ENCODE measurements around the gene PIEZO1. TPM values are rescaled to one million over a fixed set of nuclear protein-coding genes. Genes with fewer than 3 reads are reported as not detected.
A peak's percentile ranks its signal among the peaks of the same experiment; 100 is the strongest.

Gene PIEZO1
- polyA plus RNA-seq, 2 of the 4 experiments (the other 2 are of a cell fraction) = 26.1 to 84.7 TPM

DNA sequence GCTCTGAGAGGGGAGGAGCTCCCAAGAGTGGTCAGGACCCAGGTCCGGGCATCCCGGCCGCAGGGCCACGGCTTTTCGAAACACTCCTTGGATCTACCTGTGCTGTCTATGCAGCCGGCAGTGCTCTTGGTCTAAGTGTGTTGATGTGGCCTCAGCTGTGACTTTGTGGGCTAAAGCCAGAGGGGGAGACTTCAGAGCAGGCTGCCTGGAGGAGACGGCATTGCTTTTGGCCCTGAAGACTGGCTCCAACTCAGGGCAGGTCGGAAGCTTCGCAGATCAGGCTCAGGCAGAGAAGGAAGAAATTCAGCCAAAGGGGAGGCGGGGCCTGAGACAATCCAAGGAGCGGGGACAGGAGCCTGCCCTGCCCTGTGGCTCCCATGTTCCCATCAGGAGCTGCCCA is 31.4 kb downstream of the PIEZO1 start:
- Histone ChIP-seq H3K4me1 (no peaks in the 10 kb centered on the region), H3K4me2 (no peak overlapping the region), H3K9me3 (no peaks in the 10 kb centered on the region), H3K4me3 (no peak overlapping the region), H3K27ac (no peak overlapping the region)
- 94% methylated on average over 11 of the region's 11 CpGs for WGBS (ENCODE audit: missing lambda C conversion rate)
- FAIRE-seq (no peak), ATAC-seq (peak in 1 of 2 experiments; percentile 25; a peak in 3 of 6 replicates), DNase-seq (ENCODE audit: low read depth in 1 of 2, low spot score in 1 of 2) (no peak)
- CTCF ChIA-PET = interaction anchor here (0.8 to 31.8 kb wide), 4 partner anchors 11 to 193 kb away, joined by 3 to 596 read pairs (median 4); no protein-coding TSS in a partner anchor
- TF ChIP-seq NR3C1 (IDR thresholded peaks at IDR 0.05) (no peak), ZFP36 (IDR thresholded peaks at IDR 0.05; ENCODE audit: borderline replicate concordance, partially characterized antibody) (peak; percentile 65)
- POLR2A ChIA-PET = no interaction called here

DNA sequence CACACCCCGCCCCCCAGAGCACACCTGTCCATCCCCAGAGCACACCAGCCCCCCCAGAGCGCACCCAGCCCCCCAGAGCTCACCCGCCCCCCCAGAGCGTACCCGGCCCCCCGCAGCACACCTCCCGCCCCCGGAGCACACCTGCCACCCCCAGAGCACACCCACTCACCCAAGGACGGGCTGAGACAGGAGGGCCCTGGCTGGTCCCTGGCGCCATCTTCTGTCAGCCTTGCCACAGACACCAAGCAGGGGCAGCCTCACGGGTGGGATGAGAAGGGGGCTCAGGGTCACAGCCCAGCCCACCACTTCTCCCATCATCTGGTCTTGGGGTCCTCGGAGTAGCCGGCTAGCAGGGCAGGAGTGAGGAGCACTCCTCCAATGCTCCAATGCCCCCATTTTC is 31.8 kb downstream of the PIEZO1 start:
- H3K9me3 ChIP-seq = no peaks in the 10 kb centered on the region
- FAIRE-seq = no peak
- H3K4me2 ChIP-seq = no peak overlapping the region
- H3K4me1 ChIP-seq = no peaks in the 10 kb centered on the region
- 100% methylated on average over 2 of the region's 13 CpGs for WGBS (ENCODE audit: missing lambda C conversion rate)
- DNase-seq (ENCODE audit: low read depth in 1 of 2, low spot score in 1 of 2) = no peak
- no peak overlapping the region for H3K4me3 ChIP-seq
- ChIA-PET POLR2A (no interaction called here), CTCF (interaction anchor here (0.8 to 31.8 kb wide), 3 partner anchors 11 to 192 kb away, joined by 3 to 596 read pairs (median 3); no protein-coding TSS in a partner anchor)
- H3K27ac ChIP-seq = no peak overlapping the region
- ATAC-seq = no peak
- no peak for TF ChIP-seq MAZ (IDR thresholded peaks at IDR 0.05; ENCODE audit: borderline replicate concordance, low read depth, low read length)
- TF ChIP-seq JUN (IDR thresholded peaks at IDR 0.05) = no peak
- no peak for TF ChIP-seq BHLHE40 (IDR thresholded peaks at IDR 0.05; ENCODE audit: low read depth, low read length)
- no peak for TF ChIP-seq EP300 (IDR thresholded peaks at IDR 0.05)
- no peak for TF ChIP-seq ESRRA (IDR thresholded peaks at IDR 0.05; ENCODE audit: borderline replicate concordance, low read length)
- TF ChIP-seq, protein P1, sequence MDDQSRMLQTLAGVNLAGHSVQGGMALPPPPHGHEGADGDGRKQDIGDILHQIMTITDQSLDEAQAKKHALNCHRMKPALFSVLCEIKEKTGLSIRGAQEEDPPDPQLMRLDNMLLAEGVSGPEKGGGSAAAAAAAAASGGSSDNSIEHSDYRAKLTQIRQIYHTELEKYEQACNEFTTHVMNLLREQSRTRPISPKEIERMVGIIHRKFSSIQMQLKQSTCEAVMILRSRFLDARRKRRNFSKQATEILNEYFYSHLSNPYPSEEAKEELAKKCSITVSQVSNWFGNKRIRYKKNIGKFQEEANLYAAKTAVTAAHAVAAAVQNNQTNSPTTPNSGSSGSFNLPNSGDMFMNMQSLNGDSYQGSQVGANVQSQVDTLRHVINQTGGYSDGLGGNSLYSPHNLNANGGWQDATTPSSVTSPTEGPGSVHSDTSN (IDR thresholded peaks at IDR 0.05) = no peak
- TF ChIP-seq, protein P2, sequence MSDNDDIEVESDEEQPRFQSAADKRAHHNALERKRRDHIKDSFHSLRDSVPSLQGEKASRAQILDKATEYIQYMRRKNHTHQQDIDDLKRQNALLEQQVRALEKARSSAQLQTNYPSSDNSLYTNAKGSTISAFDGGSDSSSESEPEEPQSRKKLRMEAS (IDR thresholded peaks at IDR 0.05) = no peak
- no peak for TF ChIP-seq HOXA7 (CRISPR knock-in tag; IDR thresholded peaks at IDR 0.05)
- no peak for TF ChIP-seq MAFK (IDR thresholded peaks at IDR 0.05; ENCODE audit: partially characterized antibody)
- no peak for TF ChIP-seq FOSL2 (IDR thresholded peaks at IDR 0.05)
- no peak for TF ChIP-seq FOSL2 (CRISPR knock-in tag; IDR thresholded peaks at IDR 0.05)
- TF ChIP-seq PHF8 (IDR thresholded peaks at IDR 0.05; ENCODE audit: borderline replicate concordance, low read depth) = no peak
- TF ChIP-seq NPAS2 (CRISPR knock-in tag; IDR thresholded peaks at IDR 0.05; ENCODE audit: borderline replicate concordance) = no peak
- TF ChIP-seq, protein P3, sequence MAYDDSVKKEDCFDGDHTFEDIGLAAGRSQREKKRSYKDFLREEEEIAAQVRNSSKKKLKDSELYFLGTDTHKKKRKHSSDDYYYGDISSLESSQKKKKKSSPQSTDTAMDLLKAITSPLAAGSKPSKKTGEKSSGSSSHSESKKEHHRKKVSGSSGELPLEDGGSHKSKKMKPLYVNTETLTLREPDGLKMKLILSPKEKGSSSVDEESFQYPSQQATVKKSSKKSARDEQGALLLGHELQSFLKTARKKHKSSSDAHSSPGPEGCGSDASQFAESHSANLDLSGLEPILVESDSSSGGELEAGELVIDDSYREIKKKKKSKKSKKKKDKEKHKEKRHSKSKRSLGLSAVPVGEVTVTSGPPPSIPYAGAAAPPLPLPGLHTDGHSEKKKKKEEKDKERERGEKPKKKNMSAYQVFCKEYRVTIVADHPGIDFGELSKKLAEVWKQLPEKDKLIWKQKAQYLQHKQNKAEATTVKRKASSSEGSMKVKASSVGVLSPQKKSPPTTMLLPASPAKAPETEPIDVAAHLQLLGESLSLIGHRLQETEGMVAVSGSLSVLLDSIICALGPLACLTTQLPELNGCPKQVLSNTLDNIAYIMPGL (CRISPR knock-in tag; IDR thresholded peaks at IDR 0.05; ENCODE audit: borderline replicate concordance) = no peak
- TF ChIP-seq, protein P4, sequence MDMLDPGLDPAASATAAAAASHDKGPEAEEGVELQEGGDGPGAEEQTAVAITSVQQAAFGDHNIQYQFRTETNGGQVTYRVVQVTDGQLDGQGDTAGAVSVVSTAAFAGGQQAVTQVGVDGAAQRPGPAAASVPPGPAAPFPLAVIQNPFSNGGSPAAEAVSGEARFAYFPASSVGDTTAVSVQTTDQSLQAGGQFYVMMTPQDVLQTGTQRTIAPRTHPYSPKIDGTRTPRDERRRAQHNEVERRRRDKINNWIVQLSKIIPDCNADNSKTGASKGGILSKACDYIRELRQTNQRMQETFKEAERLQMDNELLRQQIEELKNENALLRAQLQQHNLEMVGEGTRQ (IDR thresholded peaks at IDR 0.05) = no peak
- TF ChIP-seq RAD21 (conservative IDR thresholded peaks at IDR 0.05 in 1 of 2, IDR thresholded peaks at IDR 0.05 in 1 of 2) = no peak
- no peak for TF ChIP-seq NR3C1 (IDR thresholded peaks at IDR 0.05)
- TF ChIP-seq FOSB (CRISPR knock-in tag; IDR thresholded peaks at IDR 0.05) = no peak

DNA sequence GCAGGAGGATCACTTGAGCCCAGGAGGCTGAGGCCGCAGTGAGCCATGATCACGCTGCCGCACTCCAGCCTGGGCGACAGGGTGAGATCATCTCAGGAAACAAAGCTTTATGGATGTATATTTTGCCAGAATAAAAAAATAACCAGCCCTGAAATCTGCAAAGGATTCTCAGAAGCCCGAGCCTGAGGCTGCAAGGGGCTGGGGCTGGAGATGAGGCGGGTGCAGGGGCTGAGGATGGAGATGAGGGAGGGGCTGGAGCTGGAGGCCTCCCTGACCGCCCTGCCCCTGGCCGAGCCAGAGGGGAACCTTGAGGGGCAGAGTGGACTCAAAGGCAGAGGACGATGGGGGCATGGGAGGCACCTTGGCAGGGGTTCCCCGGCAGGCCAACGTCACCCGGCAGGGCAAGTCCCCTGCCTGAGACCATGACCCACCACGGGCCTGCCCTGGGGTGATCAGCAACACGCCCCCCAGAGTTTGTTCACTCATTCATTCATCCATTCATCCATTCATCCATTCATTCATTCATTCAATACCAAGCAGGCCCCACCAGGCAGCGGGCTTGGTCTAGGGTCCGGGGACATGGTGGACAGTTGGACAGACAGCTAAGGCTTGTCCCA is 32.5 kb downstream of the PIEZO1 start:
- Histone ChIP-seq H3K4me3 (no peak overlapping the region), H3K27ac (no peak overlapping the region), H3K9me3 (no peaks in the 10 kb centered on the region), H3K4me1 (no peaks in the 10 kb centered on the region), H3K4me2 (no peak overlapping the region)
- FAIRE-seq (no peak), DNase-seq (ENCODE audit: low read depth in 1 of 2, low spot score in 1 of 2) (no peak), ATAC-seq (no peak)
- TF ChIP-seq, protein P1 (IDR thresholded peaks at IDR 0.05) = no peak
- TF ChIP-seq HEYL (CRISPR knock-in tag; IDR thresholded peaks at IDR 0.05) (no peak), JUNB (IDR thresholded peaks at IDR 0.05) (no peak), RARB (CRISPR knock-in tag; IDR thresholded peaks at IDR 0.05) (no peak), RCOR1 (IDR thresholded peaks at IDR 0.05; ENCODE audit: low read depth, low read length) (no peak), BHLHE40 (IDR thresholded peaks at IDR 0.05; ENCODE audit: low read depth, low read length) (no peak), SREBF2 (IDR thresholded peaks at IDR 0.05) (no peak), RAD21 (conservative IDR thresholded peaks at IDR 0.05 in 1 of 2, IDR thresholded peaks at IDR 0.05 in 1 of 2) (no peak)
- TF ChIP-seq, protein P5, sequence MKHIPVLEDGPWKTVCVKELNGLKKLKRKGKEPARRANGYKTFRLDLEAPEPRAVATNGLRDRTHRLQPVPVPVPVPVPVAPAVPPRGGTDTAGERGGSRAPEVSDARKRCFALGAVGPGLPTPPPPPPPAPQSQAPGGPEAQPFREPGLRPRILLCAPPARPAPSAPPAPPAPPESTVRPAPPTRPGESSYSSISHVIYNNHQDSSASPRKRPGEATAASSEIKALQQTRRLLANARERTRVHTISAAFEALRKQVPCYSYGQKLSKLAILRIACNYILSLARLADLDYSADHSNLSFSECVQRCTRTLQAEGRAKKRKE (CRISPR knock-in tag; IDR thresholded peaks at IDR 0.05; ENCODE audit: low read depth) = no peak
- TF ChIP-seq, protein P6, sequence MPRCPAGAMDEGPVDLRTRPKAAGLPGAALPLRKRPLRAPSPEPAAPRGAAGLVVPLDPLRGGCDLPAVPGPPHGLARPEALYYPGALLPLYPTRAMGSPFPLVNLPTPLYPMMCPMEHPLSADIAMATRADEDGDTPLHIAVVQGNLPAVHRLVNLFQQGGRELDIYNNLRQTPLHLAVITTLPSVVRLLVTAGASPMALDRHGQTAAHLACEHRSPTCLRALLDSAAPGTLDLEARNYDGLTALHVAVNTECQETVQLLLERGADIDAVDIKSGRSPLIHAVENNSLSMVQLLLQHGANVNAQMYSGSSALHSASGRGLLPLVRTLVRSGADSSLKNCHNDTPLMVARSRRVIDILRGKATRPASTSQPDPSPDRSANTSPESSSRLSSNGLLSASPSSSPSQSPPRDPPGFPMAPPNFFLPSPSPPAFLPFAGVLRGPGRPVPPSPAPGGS (IDR thresholded peaks at IDR 0.05) = no peak
- 90% methylated on average over 16 of the region's 16 CpGs for WGBS (ENCODE audit: missing lambda C conversion rate)
- ChIA-PET CTCF (interaction anchor here (21.2 to 31.8 kb wide), 2 partner anchors 6 to 10 kb away, joined by 596 read pairs; no protein-coding TSS in a partner anchor), POLR2A (no interaction called here)
